ENCODE measurements around the gene SNAPC2.
A peak's percentile ranks its signal among the peaks of the same experiment; 100 is the strongest.

SNAPC2 gene

DNA sequence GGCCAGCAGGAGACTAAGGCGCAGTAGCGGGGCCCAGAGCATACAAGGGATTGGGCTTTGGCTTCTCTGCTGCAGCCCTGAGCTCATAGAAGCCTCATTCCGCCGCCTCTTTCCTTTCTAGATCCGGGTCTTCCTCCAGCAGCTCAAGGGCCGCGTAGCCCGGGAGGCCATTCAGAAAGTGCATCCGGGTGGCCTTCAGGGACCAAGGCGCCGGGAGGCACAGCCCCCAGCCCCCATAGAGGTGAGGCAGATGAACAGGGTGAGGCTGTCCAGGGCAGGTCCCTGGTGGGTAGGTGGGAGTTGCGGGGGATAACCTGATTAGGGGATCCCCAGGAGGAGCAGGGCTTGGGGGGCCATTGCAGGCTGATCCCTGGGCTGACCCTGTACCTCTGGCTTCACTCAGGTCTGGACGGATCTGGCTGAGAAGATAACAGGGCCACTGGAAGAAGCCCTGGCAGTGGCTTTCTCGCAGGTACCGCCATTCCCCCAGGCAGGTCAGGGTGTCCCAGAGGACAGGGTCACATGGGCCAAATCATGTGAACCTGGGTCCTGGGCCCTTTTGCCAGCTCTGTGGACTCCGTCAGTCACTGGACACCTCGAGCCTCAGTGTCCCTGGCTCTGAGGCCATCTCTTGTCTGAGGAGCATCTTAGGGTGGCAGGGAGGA lies 1.3 kb downstream of the SNAPC2 start:
- Histone ChIP-seq H3K9ac (no peak overlapping the region), H3K9me3 (ENCODE audit: control insufficient read depth, low read length) (no peaks in the 10 kb centered on the region), H2AFZ (no peak overlapping the region), H3K36me3 (ENCODE audit: control insufficient read depth, insufficient read depth, low read length) (no peaks in the 10 kb centered on the region), H3K4me3 (ENCODE audit: low read depth, low read length) (peak overlapping the region; percentile 50), H3K79me2 (no peaks in the 10 kb centered on the region), H3K4me2 (ENCODE audit: low read length) (peak overlapping the region; percentile 64), H3K27me3 (ENCODE audit: control insufficient read depth, insufficient read depth, low read length) (no peaks in the 10 kb centered on the region), H3K4me1 (peaks cover 5% of the 10 kb centered on the region), H3K27ac (peak overlapping the region; percentile 40)
- no peak for TF ChIP-seq CTCF (IDR thresholded peaks at IDR 0.05)

- Histone ChIP-seq H2AFZ (no peak overlapping the region), H3K4me3 (ENCODE audit: low read depth, low read length) (no peak overlapping the region), H3K36me3 (ENCODE audit: control insufficient read depth, insufficient read depth, low read length) (no peaks in the 10 kb centered on the region), H3K27me3 (ENCODE audit: control insufficient read depth, insufficient read depth, low read length) (no peaks in the 10 kb centered on the region), H3K4me2 (ENCODE audit: low read length) (no peak overlapping the region), H3K4me1 (peaks cover 6% of the 10 kb centered on the region), H3K27ac (no peak overlapping the region), H3K9ac (no peak overlapping the region), H3K79me2 (no peaks in the 10 kb centered on the region), H3K9me3 (ENCODE audit: control insufficient read depth, low read length) (no peaks in the 10 kb centered on the region)
- no peak for TF ChIP-seq CTCF (IDR thresholded peaks at IDR 0.05)
Observed at GRCh38 chr19:7921967-7922835, 2.1 kb downstream of the SNAPC2 start.

DNA sequence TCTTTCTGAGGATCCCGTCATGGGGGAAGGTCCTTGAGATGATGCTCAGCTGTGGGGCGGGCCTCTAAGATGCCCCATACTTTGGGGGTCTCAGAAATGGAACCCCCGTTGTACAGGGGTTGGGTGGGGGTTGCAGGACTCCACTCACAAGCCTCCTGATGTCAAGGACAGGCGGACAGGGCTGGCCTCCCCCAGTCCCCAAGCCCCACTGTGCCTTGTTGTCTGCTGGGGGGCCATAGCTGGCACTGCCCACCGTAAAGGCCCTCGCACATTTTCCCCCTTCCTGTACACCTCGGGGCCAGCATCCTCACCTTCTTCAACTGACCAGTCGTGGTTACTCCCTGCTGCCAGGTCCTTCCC lies 2.7 kb downstream of the SNAPC2 start:
- no peak for TF ChIP-seq CTCF (IDR thresholded peaks at IDR 0.05)
- Histone ChIP-seq H3K27ac (no peak overlapping the region), H3K4me2 (ENCODE audit: low read length) (no peak overlapping the region)

DNA sequence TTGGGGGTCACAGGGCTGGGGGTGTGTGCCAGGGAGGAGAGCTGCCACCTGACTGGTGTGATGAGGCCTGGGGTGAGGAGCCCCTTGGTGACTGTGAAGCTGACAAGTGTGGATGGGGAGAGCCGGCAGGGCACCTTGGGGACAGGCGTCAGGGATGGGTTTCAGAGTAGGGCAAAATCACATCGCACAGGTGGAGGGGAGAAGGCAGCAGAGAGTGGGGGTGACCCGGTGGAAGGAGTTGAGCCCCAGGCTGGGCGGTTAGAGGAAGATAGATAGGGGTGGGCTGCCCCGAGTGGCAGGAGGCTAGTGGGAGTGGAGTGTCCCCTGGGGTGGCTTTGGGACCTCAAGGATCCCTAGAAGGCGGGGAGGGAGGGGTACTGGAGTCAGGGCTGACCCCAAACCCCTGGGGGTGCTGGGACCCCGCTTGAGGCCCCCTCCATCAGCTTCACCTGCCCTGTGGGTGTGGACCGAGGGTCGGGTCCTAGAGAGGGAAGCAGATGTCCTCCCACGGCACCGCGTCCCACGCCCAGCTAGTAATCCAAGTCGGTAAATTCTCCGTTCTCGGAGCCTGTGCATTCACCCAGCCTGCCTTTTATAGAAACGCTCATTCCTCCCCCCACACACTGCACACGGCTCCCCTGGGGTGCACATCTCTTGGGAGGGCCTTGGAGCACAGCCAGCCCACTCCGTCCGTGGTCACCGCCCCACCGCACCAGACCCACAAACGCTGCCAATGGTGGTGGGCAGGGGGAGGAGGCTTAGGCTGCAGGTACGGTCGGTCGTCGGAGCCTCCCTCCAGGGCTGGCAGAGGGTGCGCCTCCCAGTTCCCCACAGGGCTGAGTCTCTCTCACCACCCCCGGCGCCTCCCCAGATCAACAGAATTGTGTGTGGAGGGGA lies 3.4 kb downstream of the SNAPC2 start:
- peaks cover 9% of the 10 kb centered on the region for H3K4me1 ChIP-seq

More for the DNA sequence above, 2.7 kb downstream of the SNAPC2 start:
- Histone ChIP-seq H3K4me1 (peaks cover 6% of the 10 kb centered on the region), H3K9ac (no peak overlapping the region), H3K9me3 (ENCODE audit: control insufficient read depth, low read length) (no peaks in the 10 kb centered on the region), H3K27me3 (ENCODE audit: control insufficient read depth, insufficient read depth, low read length) (no peaks in the 10 kb centered on the region), H3K4me3 (ENCODE audit: low read depth, low read length) (no peak overlapping the region), H2AFZ (no peak overlapping the region), H3K36me3 (ENCODE audit: control insufficient read depth, insufficient read depth, low read length) (no peaks in the 10 kb centered on the region), H3K79me2 (no peaks in the 10 kb centered on the region)

More for the DNA sequence above, 3.4 kb downstream of the SNAPC2 start:
- no peak overlapping the region for H2AFZ ChIP-seq
- H3K36me3 ChIP-seq (ENCODE audit: control insufficient read depth, insufficient read depth, low read length): no peaks in the 10 kb centered on the region
- H3K9ac ChIP-seq: no peak overlapping the region
- no peak overlapping the region for H3K4me2 ChIP-seq (ENCODE audit: low read length)
- H3K79me2 ChIP-seq: no peaks in the 10 kb centered on the region
- H3K27me3 ChIP-seq (ENCODE audit: control insufficient read depth, insufficient read depth, low read length): no peaks in the 10 kb centered on the region
- H3K27ac ChIP-seq: no peak overlapping the region
- H3K9me3 ChIP-seq (ENCODE audit: control insufficient read depth, low read length): no peaks in the 10 kb centered on the region
- no peak for TF ChIP-seq CTCF (IDR thresholded peaks at IDR 0.05)
- no peak overlapping the region for H3K4me3 ChIP-seq (ENCODE audit: low read depth, low read length)
